Neural progenitor cell (in vitro differentiated cells): ENCODE results near the gene PYROXD2.

ENCODE experiments used
- EZH2 ChIP-seq: fragments of 200-600 bp; sonication (generic); IDR thresholded peaks from 2 replicates; pipeline ENCODE4 v1.6.1; 2017; ENCODE audit warnings: antibody characterized with exemption, mild to moderate bottlenecking, moderate library complexity
- TF ChIP-seq, protein P1 (sequence below): fragments of 200-600 bp; sonication (generic); IDR thresholded peaks from 2 replicates; pipeline ENCODE4 v1.5.1; 2017; ENCODE audit warnings: antibody characterized with exemption, mild to moderate bottlenecking

DNA sequence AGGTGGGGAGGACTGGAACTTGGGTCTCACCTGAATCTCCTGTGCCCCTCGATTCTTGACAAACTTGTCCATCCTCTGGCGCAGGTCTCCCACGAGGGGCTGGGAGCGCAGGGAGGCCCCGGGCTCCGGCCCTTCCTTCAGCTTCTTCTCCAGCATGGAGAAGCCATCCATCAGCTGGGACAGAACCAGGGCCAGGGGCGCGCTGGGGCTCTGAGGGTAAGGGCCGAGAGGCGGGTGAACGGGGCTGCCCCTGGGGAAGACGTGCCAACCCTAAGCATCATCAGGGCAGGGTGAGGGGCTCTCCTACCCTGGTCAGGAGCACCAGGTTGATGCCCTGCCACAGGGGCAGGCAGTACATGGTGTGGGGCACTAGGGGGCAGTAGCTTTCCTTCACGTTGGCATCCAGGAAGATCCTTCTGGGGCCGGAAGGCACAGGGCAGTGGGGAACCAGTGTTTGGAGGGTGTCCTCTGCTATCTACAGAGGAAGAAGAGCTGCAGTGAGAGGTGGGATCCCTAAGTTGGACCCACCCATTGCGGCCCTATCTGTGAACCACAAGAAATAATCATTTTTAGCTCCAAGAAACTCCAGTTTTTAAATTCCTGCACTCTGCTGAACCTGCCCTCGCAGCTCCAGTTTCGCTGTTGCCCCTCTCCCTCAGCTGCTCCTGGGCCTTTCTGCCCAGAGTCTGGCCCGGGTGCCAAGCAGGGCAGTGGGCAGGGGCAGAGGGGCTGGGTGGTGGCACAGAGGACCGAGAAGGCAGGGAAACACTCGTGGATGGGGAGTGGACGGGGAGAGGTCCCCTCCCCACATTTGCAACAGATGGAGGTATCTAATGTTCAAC lies 10.8 kb upstream of the PYROXD2 start:
- TF ChIP-seq, protein P1, sequence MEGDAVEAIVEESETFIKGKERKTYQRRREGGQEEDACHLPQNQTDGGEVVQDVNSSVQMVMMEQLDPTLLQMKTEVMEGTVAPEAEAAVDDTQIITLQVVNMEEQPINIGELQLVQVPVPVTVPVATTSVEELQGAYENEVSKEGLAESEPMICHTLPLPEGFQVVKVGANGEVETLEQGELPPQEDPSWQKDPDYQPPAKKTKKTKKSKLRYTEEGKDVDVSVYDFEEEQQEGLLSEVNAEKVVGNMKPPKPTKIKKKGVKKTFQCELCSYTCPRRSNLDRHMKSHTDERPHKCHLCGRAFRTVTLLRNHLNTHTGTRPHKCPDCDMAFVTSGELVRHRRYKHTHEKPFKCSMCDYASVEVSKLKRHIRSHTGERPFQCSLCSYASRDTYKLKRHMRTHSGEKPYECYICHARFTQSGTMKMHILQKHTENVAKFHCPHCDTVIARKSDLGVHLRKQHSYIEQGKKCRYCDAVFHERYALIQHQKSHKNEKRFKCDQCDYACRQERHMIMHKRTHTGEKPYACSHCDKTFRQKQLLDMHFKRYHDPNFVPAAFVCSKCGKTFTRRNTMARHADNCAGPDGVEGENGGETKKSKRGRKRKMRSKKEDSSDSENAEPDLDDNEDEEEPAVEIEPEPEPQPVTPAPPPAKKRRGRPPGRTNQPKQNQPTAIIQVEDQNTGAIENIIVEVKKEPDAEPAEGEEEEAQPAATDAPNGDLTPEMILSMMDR, result peak; percentile 74
- no peak for TF ChIP-seq EZH2
